ENCODE results near the gene AAGAB.

Gene AAGAB

GRCh38 chr15:67189326-67190051 is 65.0 kb downstream of the AAGAB start:
- TF ChIP-seq ZFX (IDR thresholded peaks at IDR 0.05): no peak
- TF ChIP-seq, protein P1, sequence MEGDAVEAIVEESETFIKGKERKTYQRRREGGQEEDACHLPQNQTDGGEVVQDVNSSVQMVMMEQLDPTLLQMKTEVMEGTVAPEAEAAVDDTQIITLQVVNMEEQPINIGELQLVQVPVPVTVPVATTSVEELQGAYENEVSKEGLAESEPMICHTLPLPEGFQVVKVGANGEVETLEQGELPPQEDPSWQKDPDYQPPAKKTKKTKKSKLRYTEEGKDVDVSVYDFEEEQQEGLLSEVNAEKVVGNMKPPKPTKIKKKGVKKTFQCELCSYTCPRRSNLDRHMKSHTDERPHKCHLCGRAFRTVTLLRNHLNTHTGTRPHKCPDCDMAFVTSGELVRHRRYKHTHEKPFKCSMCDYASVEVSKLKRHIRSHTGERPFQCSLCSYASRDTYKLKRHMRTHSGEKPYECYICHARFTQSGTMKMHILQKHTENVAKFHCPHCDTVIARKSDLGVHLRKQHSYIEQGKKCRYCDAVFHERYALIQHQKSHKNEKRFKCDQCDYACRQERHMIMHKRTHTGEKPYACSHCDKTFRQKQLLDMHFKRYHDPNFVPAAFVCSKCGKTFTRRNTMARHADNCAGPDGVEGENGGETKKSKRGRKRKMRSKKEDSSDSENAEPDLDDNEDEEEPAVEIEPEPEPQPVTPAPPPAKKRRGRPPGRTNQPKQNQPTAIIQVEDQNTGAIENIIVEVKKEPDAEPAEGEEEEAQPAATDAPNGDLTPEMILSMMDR (conservative IDR thresholded peaks at IDR 0.05): no peak
- H3K27ac ChIP-seq: no peak overlapping the region

DNA sequence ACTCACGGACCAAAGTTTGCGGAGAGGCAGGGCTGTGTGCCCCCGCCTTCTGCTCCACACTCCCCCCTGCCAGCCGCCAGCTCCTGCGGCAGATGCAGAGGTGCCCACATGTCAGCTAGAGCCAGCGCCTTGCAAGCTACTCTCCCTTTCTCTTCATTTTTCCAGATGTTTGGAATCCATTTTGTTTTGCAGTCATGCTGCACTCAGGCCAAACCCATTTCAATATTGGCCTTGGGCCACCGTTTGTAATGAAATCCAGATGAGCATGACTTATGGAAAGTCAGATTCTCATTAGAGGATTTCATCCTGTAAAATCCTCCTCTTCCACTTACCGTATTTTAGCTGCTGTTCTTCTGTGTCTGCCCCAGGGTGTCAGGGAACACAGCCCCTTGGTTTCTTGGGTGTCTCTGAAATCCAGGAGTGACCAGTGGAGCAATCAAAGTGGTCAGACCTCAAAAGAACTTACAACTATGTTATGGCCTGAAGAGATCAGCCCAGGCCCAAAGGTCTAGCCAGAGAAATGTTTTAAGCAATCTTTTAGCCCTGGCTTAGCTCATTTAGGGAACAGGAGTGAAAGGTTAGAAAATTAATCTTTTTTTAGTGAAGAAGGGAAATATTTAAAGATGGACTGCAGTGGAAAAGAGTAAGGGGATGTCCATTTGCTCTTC is 65.8 kb downstream of the AAGAB start:
- TF ChIP-seq, protein P1 (conservative IDR thresholded peaks at IDR 0.05): no peak
- TF ChIP-seq ZFX (IDR thresholded peaks at IDR 0.05): no peak
- H3K27ac ChIP-seq: no peak overlapping the region

GRCh38 chr15:67187351-67187854 is 67.1 kb downstream of the AAGAB start:
- H3K27ac ChIP-seq: no peak overlapping the region
- TF ChIP-seq, protein P1 (conservative IDR thresholded peaks at IDR 0.05): no peak
- TF ChIP-seq ZFX (IDR thresholded peaks at IDR 0.05): no peak

DNA sequence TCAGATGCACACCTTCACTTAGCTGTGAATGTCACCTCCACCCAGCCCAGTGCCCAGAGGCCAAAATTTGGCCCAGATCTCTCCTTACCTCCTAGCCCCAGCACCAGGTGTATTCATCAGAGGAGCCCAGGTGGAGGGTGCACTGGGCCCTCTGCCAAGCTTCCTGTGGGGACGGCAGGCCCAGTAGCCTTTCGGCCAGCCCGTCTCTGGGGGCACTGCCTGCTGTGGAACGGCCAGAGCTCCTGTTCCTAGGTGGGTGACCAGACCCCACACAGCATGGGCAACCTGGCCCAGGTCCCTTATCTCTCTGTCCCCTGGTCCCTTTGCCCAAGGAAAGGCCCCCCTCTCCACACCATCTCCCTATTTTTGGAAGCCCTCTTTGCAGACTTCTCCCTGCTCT is 67.8 kb downstream of the AAGAB start:
- H3K27ac ChIP-seq: no peak overlapping the region
- TF ChIP-seq, protein P1 (conservative IDR thresholded peaks at IDR 0.05): no peak
- no peak for TF ChIP-seq ZFX (IDR thresholded peaks at IDR 0.05)

- no peak overlapping the region for H3K27ac ChIP-seq
Measured at GRCh38 chr15:67186226-67186649, 68.2 kb downstream of the AAGAB start.

DNA sequence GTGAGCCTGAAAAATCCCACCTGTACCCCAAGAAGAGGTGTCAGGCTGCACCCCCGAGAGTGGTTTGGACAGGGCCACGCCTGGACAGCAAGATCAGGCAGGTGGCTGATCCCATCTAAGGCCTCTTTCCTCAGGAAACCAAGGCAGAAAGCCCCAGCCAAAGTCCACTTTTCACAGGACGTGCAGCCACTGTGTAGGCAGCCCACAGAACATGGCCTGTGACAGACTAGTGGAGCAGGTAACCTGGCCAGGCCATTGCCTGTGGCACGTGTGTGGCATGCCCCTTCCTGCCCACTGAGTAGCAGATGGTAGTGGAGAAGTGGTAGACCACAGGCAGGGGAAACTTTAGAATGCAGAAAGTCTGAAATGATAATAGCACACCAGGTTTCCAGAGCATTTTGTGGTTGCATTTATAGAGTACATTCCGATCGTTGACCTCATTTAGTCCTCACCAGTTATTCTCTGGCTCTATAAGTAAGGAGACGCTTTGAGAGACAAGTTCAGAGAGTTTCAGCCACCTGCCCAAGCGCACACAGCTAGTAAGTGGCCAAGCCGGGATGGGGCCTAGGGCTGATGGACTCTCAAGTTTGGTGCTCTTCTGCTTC is 68.7 kb downstream of the AAGAB start:
- no peak for TF ChIP-seq ZFX (IDR thresholded peaks at IDR 0.05)
- TF ChIP-seq, protein P1 (conservative IDR thresholded peaks at IDR 0.05): no peak
- H3K27ac ChIP-seq: no peak overlapping the region

More at GRCh38 chr15:67186226-67186649, 68.2 kb downstream of the AAGAB start:
- TF ChIP-seq, protein P1 (conservative IDR thresholded peaks at IDR 0.05): no peak
- TF ChIP-seq ZFX (IDR thresholded peaks at IDR 0.05): no peak

- TF ChIP-seq, protein P1 (conservative IDR thresholded peaks at IDR 0.05): no peak
- no peak for TF ChIP-seq ZFX (IDR thresholded peaks at IDR 0.05)
- H3K27ac ChIP-seq: no peak overlapping the region
Measured at GRCh38 chr15:67185051-67185450, 69.4 kb downstream of the AAGAB start.

Data from C4-2B (cell line).